HG03103 (cell line): Measurements from ENCODE around the gene MYO5A.
"Not testable (repeated sequence)": the region's sequence is repeated elsewhere in the genome, so short reads cannot be mapped to it uniquely, and the experiment has no call there.

ENCODE experiments used
- ATAC-seq: cut with Tn5 transposase; IDR thresholded peaks from one replicate; pipeline ENCODE4 v1.9.1; 2021; ENCODE audit warnings: low read depth; ENCODE audit not compliant: unreplicated experiment

Gene MYO5A

DNA sequence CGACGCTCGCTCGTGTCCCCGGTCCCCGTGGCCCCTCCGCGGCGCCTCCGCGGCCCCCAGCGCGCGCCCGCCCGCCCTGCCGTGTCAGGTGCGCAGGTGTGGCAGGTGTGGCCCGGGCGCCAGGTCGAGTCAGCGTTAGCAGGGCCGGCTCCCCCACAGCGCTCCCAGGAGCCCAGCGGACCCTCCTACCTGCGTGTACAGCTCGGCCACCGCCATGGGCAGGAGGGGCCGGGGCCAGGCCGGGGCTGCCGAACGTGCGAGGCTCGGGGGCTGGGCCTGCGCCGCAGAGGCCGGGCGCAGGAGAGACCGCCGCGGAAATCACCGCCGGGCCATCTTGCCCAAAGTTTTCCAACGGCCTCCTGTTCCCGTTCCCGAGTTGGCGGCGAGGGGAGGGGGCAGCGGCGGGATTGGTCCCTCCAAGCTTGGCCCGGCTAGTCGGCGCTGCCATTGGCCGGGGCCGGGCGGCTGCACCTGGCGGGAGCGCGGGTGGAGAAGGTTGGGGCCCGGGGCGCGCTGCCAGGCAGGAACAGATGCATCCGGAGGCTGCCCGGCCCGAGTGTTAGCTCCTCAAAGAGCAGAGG is 233.2 kb downstream of the MYO5A start, which contains the start of gene MYO5C:
Gene MYO5C (minus strand): TSS at position 384 of the 581 bp plus-strand sequence. CDS start 168 bp downstream, at position 216.
- no peak for ATAC-seq

DNA sequence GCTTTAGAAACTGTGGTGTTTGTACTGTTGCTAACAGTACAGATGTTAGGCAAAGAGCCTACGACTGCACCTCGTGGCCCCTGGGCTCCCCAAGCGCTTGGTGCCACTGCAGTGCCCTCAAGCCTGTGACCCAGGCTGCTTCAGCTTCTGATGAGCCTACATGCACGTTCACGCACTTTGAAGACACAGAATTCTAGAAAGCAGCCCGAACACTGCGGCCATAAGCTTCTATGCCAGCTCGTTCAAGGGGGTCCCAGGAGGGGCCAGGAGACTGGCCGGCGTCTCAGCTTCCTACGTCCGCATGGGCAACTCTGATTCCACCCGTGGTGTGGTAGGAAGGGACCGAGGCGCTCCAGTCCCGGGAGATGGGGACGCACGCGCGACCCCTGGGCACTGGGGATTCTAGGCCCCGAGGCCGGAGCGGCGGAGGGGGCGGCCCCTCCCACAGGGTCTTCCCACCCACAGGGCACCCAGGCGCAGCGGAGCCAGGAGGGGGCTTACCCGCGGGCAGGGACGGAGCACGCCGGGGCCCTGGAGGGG is 233.7 kb downstream of the MYO5A start:
- no peak for ATAC-seq

DNA sequence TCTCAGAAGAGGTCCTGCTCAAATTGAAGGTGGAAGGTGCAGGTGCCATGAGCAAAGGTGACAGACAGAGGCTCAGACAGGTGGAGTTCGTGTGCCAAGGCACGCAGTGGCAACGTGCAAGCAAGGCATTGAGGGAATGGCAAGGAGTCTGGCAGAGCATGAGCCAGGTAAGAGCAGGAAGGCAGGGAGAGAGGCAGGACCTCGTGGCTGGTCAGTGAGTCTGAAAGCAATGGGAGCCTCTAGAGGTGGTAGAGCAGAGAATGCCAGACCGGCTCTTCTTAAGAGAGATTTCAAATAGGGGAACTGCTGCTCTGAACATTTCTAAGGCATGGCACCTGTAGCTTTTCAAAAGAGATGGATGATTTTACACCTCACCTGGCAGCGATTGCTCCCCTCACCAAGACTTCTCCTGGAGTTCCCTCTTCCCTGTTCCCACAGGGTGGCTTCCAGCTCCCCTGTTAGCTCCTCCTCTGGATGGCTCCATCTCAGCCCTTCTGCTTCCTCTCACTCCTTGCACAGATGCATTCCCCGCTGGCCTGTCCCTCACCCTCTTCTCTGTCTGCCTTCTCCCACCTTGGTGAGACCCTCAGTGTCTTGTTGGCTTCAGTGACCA is 235.8 kb downstream of the MYO5A start:
- ATAC-seq: no peak

DNA sequence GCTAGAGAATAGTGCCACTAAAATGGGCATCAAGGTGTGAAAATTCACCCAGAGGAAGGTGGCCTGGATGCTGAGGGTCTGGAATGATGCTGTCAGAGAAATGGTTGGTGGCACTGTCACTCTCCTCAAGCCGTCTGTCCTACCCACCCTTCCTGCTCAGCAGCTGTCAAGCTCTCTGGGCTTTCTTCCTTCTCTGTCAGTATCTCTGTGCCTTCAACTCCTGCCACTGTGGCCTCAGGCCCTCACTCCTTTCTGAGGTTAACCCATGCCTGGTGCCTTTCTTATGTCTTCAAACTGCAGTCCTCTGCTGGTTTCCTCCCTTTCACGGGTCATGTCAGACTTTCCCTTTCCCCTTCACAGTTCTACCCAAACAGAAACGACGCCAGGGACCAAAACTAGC is 237.5 kb downstream of the MYO5A start:
- ATAC-seq: no peak

DNA sequence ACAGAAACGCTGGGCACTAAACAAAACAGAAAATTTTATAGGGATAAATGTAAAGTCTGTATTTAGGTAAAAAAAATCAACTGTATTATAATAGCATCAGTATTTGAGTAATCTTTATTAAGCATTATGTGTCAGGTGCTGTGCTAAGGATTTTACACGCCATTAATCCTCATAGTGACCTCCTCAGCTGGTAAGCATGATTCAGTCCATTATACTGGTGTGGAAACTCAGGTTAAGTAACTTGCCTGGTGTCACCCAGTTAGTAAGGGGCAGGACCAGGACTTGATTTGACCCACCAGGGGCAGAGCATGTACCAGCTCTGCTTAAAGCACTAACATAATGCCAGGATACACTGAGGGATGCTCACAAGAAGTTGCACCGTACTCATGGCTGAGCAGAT is 237.9 kb downstream of the MYO5A start:
- ATAC-seq: no peak

- no peak for ATAC-seq
These were observed 238.4 kb downstream of the MYO5A start for GRCh38 chr15:52290329-52290728.

DNA sequence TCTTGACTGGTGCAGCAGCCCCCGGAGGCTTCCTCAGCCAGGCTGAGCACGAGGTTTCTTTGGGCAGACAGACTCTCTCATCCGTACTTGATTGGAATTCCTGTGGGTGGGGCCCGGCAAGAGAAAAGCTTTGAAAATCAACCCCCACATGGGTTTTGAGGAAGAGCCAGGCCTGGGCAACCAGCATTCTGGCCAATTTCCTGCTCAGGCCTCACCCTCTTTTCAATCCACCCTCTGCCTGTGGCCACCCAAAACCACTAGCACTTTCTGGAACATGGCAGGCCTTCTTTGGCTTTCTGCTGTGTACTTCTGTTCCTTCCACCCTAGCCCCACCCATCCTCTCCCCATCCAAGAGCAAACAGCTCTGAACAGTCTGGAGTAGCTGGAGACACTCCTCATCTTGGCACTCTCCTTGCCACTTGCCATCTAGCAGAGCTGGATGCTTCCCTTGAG is 239.0 kb downstream of the MYO5A start:
- no peak for ATAC-seq

- no peak for ATAC-seq
These were observed 239.7 kb downstream of the MYO5A start for GRCh38 chr15:52288986-52289385.

GRCh38 chr15:52288051-52288942 is 240.4 kb downstream of the MYO5A start:
- no peak for ATAC-seq

GRCh38 chr15:52287114-52287513 is 241.6 kb downstream of the MYO5A start:
- no peak for ATAC-seq

DNA sequence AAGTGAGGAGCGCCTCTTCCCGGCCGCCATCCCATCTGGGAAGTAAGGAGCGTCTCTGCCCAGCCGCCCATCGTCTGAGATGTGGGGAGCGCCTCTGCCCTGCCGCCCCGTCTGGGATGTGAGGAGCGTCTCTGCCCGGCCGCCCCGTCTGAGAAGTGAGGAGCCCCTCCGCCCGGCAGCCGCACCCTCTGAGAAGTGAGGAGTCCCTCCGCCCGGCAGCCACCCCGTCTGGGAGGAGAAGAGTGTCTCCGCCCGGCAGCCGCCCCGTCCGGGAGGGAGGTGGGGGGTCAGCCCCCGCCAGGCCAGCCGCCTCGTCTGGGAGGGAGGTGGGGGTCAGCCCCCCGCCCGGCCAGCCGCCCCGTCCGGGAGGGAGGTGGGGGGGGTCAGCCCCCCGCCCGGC is 242.7 kb downstream of the MYO5A start:
- ATAC-seq: not testable (repeated sequence)

DNA sequence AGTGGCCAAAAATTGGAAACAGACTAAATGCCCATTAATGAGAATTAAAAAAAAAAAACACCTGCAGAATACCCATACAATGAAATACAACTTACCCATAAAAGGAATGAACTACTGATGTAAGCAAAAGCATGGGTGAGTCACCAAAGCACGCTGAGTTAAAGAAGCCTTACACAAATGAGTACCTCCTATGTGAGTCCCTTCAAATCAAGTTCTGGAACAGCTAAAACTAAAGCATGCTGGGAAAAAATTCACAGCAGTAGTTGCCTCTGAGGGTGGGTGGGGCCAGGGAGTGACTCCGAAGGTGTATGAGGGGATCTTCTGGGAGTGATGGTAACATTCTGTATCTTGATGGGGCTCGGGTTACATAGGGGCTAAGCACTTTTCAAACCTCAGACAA is 244.5 kb downstream of the MYO5A start:
- no peak for ATAC-seq

DNA sequence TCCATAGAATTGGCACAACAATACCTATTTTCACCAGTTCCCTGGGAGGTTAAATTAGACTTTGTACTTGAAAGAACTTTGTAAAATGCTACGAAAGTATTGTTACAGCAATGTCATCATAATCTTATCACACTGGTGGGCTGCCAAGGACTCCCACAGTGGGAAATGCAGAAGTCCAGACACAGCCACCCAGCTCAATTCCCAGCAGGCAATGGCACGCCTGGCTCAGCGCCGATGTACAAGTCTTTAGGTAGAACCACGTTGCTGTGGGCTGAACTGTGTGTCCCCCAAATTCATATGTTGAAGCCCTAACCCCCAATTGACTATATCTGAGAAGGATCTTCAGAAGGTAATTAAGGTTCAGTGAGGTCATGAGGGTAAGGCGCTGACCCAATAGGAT is 245.4 kb downstream of the MYO5A start:
- no peak for ATAC-seq

- ATAC-seq: no peak
These were observed 246.3 kb downstream of the MYO5A start for GRCh38 chr15:52282418-52282817.

DNA sequence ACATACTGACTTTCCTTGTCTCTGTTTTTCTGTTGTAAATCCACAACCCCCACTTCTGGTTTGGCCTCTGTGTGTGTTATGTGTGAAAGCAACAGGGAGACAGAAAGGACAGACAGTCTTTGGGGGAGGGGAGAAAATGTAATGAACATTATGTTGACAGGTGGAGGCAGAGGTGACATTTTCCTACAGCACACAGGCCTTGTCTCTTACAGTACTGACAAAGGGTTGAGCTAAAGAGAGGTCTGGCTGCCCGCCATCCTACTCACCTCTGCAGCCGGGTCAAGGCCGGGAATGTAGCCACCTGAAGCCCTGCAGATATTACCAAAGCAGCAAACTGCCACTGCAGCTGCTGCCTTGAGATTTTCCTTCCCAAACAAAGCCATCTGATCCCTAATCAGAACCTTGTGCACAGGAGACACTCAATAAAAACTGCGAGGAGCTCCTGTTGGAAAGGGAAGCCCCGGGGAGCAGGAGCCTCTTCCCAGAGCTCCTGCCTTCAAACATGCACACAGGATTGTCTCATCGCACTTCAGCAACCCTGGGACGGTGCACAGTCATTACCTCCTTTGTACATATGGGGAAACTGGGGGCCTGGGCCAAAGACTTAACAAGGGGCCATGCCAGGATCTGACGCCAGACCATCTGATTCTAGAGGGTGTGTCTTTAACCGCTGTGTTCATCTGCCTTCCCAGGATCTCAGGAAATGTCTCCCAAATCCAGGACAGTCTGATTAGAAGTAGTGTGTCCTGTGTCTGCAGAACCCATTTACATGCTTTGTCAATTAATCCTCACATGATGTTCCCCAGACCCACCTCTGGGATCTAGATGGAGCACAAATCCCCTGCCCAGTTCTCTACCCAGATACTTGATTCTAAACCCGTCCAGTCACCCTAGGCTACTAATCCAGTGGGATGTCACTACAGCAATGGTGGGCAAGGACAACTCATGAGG is 247.3 kb downstream of the MYO5A start:
- no peak for ATAC-seq

GRCh38 chr15:52280326-52281084 is 248.2 kb downstream of the MYO5A start:
- no peak for ATAC-seq

GRCh38 chr15:52278636-52279367 is 249.9 kb downstream of the MYO5A start:
- ATAC-seq: no peak

DNA sequence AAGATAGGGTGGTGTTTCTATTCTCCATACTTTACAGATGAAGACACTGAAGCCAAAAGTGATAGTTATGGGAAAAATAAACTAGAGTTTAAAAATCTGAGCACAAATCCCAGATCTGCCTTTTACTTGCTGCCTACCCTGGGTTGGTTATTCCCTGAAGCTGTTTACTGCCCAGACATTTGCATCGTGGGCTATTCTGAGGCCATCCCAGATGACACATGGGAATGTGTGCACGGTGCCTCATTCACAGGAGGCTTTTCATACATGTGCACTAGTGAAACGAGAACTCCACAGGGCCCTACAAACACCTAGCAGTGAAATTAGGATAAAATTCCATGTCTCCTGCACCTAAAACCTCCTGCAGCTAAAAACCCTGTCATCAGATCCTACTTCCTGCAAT is 250.5 kb downstream of the MYO5A start:
- ATAC-seq: no peak

- ATAC-seq: no peak
These were observed 251.1 kb downstream of the MYO5A start for GRCh38 chr15:52277575-52277974.
